GM21423 (cell line): ENCODE data around the gene RPS6KA6.

ENCODE experiments used
- ATAC-seq: cut with Tn5 transposase; IDR thresholded peaks from one replicate; pipeline ENCODE4 v1.9.1; 2021; ENCODE audit warnings: mild to moderate bottlenecking, moderate library complexity; ENCODE audit not compliant: unreplicated experiment

The RPS6KA6 gene

GRCh38 chrX:84187533-84188319 is at the start of gene RPS6KA6:
Gene RPS6KA6, minus strand, starts transcription at chrX:84188199. Its CDS starts 300 bp downstream, at chrX:84187899.
- peak; percentile 43 for ATAC-seq

- no peak for ATAC-seq
These were observed 36.7 kb upstream of the RPS6KA6 start for GRCh38 chrX:84224741-84225140.

- no peak for ATAC-seq
These were observed 35.3 kb upstream of the RPS6KA6 start for GRCh38 chrX:84223261-84223660.

GRCh38 chrX:84221181-84221580 is 33.2 kb upstream of the RPS6KA6 start:
- ATAC-seq, result no peak

GRCh38 chrX:84219551-84219950 is 31.6 kb upstream of the RPS6KA6 start:
- ATAC-seq, result no peak

- ATAC-seq, result no peak
These were observed 30.7 kb upstream of the RPS6KA6 start for GRCh38 chrX:84218726-84219125.

- no peak for ATAC-seq
These were observed 28.9 kb upstream of the RPS6KA6 start for GRCh38 chrX:84216881-84217280.

GRCh38 chrX:84216406-84216805 is 28.4 kb upstream of the RPS6KA6 start:
- no peak for ATAC-seq

GRCh38 chrX:84205276-84205675 is 17.3 kb upstream of the RPS6KA6 start:
- no peak for ATAC-seq

- no peak for ATAC-seq
These were observed 11.7 kb upstream of the RPS6KA6 start for GRCh38 chrX:84199688-84200087.

- ATAC-seq, result no peak
These were observed 9.6 kb upstream of the RPS6KA6 start for GRCh38 chrX:84197550-84197949.

- ATAC-seq, result no peak
These were observed 4.0 kb upstream of the RPS6KA6 start for GRCh38 chrX:84192006-84192405.

- ATAC-seq, result no peak
These were observed 1.1 kb upstream of the RPS6KA6 start for GRCh38 chrX:84189125-84189524.

- peak; percentile 42 for ATAC-seq
These were observed 378 bp upstream of the RPS6KA6 start for GRCh38 chrX:84188320-84188834.

GRCh38 chrX:84186603-84187532 is 1.1 kb downstream of the RPS6KA6 start:
- ATAC-seq, result peak; percentile 35

- ATAC-seq, result no peak
These were observed 5.5 kb downstream of the RPS6KA6 start for GRCh38 chrX:84182516-84182915.

- ATAC-seq, result no peak
These were observed 12.0 kb downstream of the RPS6KA6 start for GRCh38 chrX:84175958-84176357.

- no peak for ATAC-seq
These were observed 12.7 kb downstream of the RPS6KA6 start for GRCh38 chrX:84175274-84175673.

- no peak for ATAC-seq
These were observed 13.7 kb downstream of the RPS6KA6 start for GRCh38 chrX:84174348-84174747.

GRCh38 chrX:84170931-84171330 is 17.1 kb downstream of the RPS6KA6 start:
- ATAC-seq, result no peak

GRCh38 chrX:84168574-84168973 is 19.4 kb downstream of the RPS6KA6 start:
- ATAC-seq, result no peak

GRCh38 chrX:84168095-84168494 is 19.9 kb downstream of the RPS6KA6 start:
- ATAC-seq, result no peak
